ENCODE results near the gene ZNF425.
"Not testable (repeated sequence)": the region's sequence is repeated elsewhere in the genome, so short reads cannot be mapped to it uniquely, and the experiment has no call there.

ZNF425 gene

GRCh38 chr7:149130572-149131198 lies 4.6 kb upstream of the ZNF425 start:
- DNase-seq (ENCODE audit: low spot score), result no peak

- DNase-seq (ENCODE audit: low spot score), result peak; percentile 62
These were observed 640 bp upstream of the ZNF425 start for GRCh38 chr7:149126662-149127266.

- peak; percentile 27 for DNase-seq (ENCODE audit: low spot score)
These were observed 798 bp downstream of the ZNF425 start for GRCh38 chr7:149125189-149125862.

GRCh38 chr7:149109969-149110368 lies 16.2 kb downstream of the ZNF425 start:
- peak; percentile 15 for DNase-seq (ENCODE audit: low spot score)

- no peak for DNase-seq (ENCODE audit: low spot score)
These were observed 21.4 kb downstream of the ZNF425 start for GRCh38 chr7:149104749-149105148.

GRCh38 chr7:149104214-149104613 lies 21.9 kb downstream of the ZNF425 start:
- DNase-seq (ENCODE audit: low spot score), result no peak

- no peak for DNase-seq (ENCODE audit: low spot score)
These were observed 22.7 kb downstream of the ZNF425 start for GRCh38 chr7:149103424-149103823.

GRCh38 chr7:149102666-149103065 lies 23.5 kb downstream of the ZNF425 start:
- no peak for DNase-seq (ENCODE audit: low spot score)

GRCh38 chr7:149100821-149101220 lies 25.3 kb downstream of the ZNF425 start:
- no peak for DNase-seq (ENCODE audit: low spot score)

- DNase-seq (ENCODE audit: low spot score), result no peak
These were observed 27.1 kb downstream of the ZNF425 start for GRCh38 chr7:149099058-149099457.

- peak; percentile 47 for DNase-seq (ENCODE audit: low spot score)
These were observed 29.0 kb downstream of the ZNF425 start for GRCh38 chr7:149097088-149097487.

- no peak for DNase-seq (ENCODE audit: low spot score)
These were observed 32.9 kb downstream of the ZNF425 start for GRCh38 chr7:149093228-149093627.

- not testable (repeated sequence) for DNase-seq (ENCODE audit: low spot score)
These were observed 33.9 kb downstream of the ZNF425 start for GRCh38 chr7:149092244-149092643.

GRCh38 chr7:149090397-149091195 lies 35.5 kb downstream of the ZNF425 start, which contains the start of gene ZNF786:
Gene ZNF786 (minus strand): TSS chr7:149090718. CDS start chr7:149090640, 78 bp downstream.
- peak; percentile 95 for DNase-seq (ENCODE audit: low spot score)

- DNase-seq (ENCODE audit: low spot score), result no peak
These were observed 38.7 kb downstream of the ZNF425 start for GRCh38 chr7:149087376-149087775.

GRCh38 chr7:149085866-149086265 lies 40.3 kb downstream of the ZNF425 start:
- DNase-seq (ENCODE audit: low spot score), result no peak

- no peak for DNase-seq (ENCODE audit: low spot score)
These were observed 41.7 kb downstream of the ZNF425 start for GRCh38 chr7:149084407-149084806.

- DNase-seq (ENCODE audit: low spot score), result no peak
These were observed 44.2 kb downstream of the ZNF425 start for GRCh38 chr7:149081914-149082313.

GRCh38 chr7:149077594-149077993 lies 48.5 kb downstream of the ZNF425 start:
- DNase-seq (ENCODE audit: low spot score), result no peak

GRCh38 chr7:149075286-149075685 lies 50.8 kb downstream of the ZNF425 start:
- DNase-seq (ENCODE audit: low spot score), result no peak

GRCh38 chr7:149074116-149074885 lies 51.8 kb downstream of the ZNF425 start:
- no peak for DNase-seq (ENCODE audit: low spot score)

- no peak for DNase-seq (ENCODE audit: low spot score)
These were observed 53.7 kb downstream of the ZNF425 start for GRCh38 chr7:149072438-149072775.
